Measurements from ENCODE around the gene OR10G2.
"Not testable (repeated sequence)": the region's sequence is repeated elsewhere in the genome, so short reads cannot be mapped to it uniquely, and the experiment has no call there.

Gene OR10G2

GRCh38 chr14:21634840-21635239, at the start of gene OR10G2:
OR10G2 (minus strand) TSS chr14:21634940; CDS start chr14:21634842, 98 bp downstream.
- DNase-seq, result no peak

GRCh38 chr14:21680072-21680471, 45.3 kb upstream of the OR10G2 start:
- no peak for DNase-seq

- no peak for DNase-seq
Measured at GRCh38 chr14:21675566-21675965, 40.8 kb upstream of the OR10G2 start.

- DNase-seq, result no peak
Measured at GRCh38 chr14:21673718-21674117, 39.0 kb upstream of the OR10G2 start, which contains the start of gene OR4E1. OR4E1 (minus strand) TSS chr14:21673818; CDS start chr14:21670935, 2,883 bp downstream.

GRCh38 chr14:21672116-21672515, 37.4 kb upstream of the OR10G2 start:
- no peak for DNase-seq

- no peak for DNase-seq
Measured at GRCh38 chr14:21671371-21671770, 36.6 kb upstream of the OR10G2 start.

GRCh38 chr14:21669284-21669683, 34.5 kb upstream of the OR10G2 start:
- DNase-seq, result no peak

GRCh38 chr14:21668377-21668776, 33.6 kb upstream of the OR10G2 start:
- no peak for DNase-seq

GRCh38 chr14:21656980-21657379, 22.2 kb upstream of the OR10G2 start:
- no peak for DNase-seq

GRCh38 chr14:21654215-21654614, 19.5 kb upstream of the OR10G2 start:
- DNase-seq, result no peak

GRCh38 chr14:21653331-21653885, 18.7 kb upstream of the OR10G2 start, which contains the start of gene OR4E2:
OR4E2 (plus strand) TSS chr14:21653835; CDS start chr14:21665083, 11,248 bp downstream.
- DNase-seq, result no peak

- DNase-seq, result no peak
Measured at GRCh38 chr14:21652209-21652808, 17.6 kb upstream of the OR10G2 start.

- no peak for DNase-seq
Measured at GRCh38 chr14:21647380-21647779, 12.6 kb upstream of the OR10G2 start.

GRCh38 chr14:21643407-21643806, 8.7 kb upstream of the OR10G2 start:
- DNase-seq, result no peak

- no peak for DNase-seq
Measured at GRCh38 chr14:21642683-21643082, 7.9 kb upstream of the OR10G2 start.

GRCh38 chr14:21631084-21631483, 3.7 kb downstream of the OR10G2 start:
- DNase-seq, result no peak

- DNase-seq, result not testable (repeated sequence)
Measured at GRCh38 chr14:21630503-21630902, 4.2 kb downstream of the OR10G2 start.

- no peak for DNase-seq
Measured at GRCh38 chr14:21626491-21627230, 8.1 kb downstream of the OR10G2 start.

- no peak for DNase-seq
Measured at GRCh38 chr14:21617614-21618013, 17.1 kb downstream of the OR10G2 start.

GRCh38 chr14:21614240-21614639, 20.5 kb downstream of the OR10G2 start:
- DNase-seq, result no peak

GRCh38 chr14:21612324-21612723, 22.4 kb downstream of the OR10G2 start:
- no peak for DNase-seq

GRCh38 chr14:21602181-21602580, 32.6 kb downstream of the OR10G2 start:
- not testable (repeated sequence) for DNase-seq

- DNase-seq, result no peak
Measured at GRCh38 chr14:21589317-21589716, 45.4 kb downstream of the OR10G2 start.
